NB4 (cell line): Measurements from ENCODE around the gene BIRC7.

Experiments used
- DNase-seq: peaks from one replicate; pipeline ENCODE4 v3.0.0; 2010; ENCODE audit warnings: low read depth
- H3K4me3 ChIP-seq: one replicate; pipeline ENCODE4 v1.5.1; 2011; ENCODE audit warnings: mild to moderate bottlenecking, low read depth, low read length, moderate library complexity
- MYC ChIP-seq: IDR thresholded peaks from 2 replicates; pipeline ENCODE4 v1.6.1; 2011; ENCODE audit warnings: low read depth, low read length
- POLR2A ChIP-seq: IDR thresholded peaks from 2 replicates; pipeline ENCODE4 v1.6.1; 2011; ENCODE audit warnings: mild to moderate bottlenecking; ENCODE audit not compliant: insufficient read length; ENCODE audit errors: extremely low read depth
- TF ChIP-seq, protein P1 (sequence below): IDR thresholded peaks from 2 replicates; pipeline ENCODE4 v1.6.1; 2011; ENCODE audit warnings: low read depth, low read length
- TF ChIP-seq, protein P2 (sequence below): IDR thresholded peaks from one replicate; pipeline ENCODE4 v1.5.1; 2012; ENCODE audit warnings: low read depth, low read length

BIRC7 gene

DNA sequence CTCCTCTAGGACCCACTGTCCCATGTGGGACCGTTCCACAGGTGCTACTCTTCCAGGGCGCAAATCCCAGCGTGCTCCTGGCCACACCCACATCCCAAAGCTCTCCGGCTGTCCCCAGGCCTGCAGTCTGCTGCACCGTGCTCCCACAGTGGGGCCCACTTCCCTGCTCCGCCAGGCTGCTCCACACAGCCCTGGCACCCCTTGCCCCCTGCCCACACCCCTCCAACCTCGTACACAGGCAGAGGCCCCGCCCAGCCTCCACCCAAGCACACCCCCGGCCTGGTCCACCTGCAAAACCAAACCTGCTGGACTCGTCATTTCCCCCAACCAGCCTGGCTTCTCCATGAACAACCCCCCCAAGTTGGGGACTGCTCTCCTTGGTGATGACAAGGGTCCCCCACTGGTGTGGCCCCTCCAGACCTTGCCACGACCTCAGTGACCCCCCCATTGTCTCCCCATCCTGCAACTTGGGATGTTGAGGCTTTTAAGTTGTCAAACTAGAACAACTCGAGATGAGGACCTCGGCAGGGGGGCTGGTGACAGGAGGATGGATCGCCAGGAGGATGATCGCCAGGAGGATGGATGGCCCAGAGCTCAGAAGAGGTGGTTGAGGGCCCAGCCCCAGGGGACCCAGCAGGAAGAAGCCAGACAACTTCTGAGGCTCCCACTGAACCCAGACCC lies 46.9 kb upstream of the BIRC7 start:
- no peak overlapping the region for H3K4me3 ChIP-seq
- DNase-seq = no peak
- TF ChIP-seq, protein P1, sequence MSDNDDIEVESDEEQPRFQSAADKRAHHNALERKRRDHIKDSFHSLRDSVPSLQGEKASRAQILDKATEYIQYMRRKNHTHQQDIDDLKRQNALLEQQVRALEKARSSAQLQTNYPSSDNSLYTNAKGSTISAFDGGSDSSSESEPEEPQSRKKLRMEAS = no peak
- TF ChIP-seq, protein P2, sequence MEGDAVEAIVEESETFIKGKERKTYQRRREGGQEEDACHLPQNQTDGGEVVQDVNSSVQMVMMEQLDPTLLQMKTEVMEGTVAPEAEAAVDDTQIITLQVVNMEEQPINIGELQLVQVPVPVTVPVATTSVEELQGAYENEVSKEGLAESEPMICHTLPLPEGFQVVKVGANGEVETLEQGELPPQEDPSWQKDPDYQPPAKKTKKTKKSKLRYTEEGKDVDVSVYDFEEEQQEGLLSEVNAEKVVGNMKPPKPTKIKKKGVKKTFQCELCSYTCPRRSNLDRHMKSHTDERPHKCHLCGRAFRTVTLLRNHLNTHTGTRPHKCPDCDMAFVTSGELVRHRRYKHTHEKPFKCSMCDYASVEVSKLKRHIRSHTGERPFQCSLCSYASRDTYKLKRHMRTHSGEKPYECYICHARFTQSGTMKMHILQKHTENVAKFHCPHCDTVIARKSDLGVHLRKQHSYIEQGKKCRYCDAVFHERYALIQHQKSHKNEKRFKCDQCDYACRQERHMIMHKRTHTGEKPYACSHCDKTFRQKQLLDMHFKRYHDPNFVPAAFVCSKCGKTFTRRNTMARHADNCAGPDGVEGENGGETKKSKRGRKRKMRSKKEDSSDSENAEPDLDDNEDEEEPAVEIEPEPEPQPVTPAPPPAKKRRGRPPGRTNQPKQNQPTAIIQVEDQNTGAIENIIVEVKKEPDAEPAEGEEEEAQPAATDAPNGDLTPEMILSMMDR = no peak
- no peak for TF ChIP-seq POLR2A

DNA sequence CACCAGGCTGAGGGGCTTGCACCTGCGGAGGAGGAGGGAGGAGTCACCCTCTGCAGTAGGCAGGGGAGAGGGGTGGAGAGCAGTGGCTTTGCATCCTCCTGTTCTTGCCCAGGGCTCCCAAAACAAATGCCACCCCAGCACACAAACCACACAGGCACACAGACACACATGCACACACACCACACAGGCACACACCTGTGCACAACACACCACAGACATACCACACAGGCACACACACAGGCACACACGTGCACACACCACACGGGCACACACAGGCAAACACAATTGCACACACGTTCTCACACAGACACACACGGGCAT lies 46.4 kb upstream of the BIRC7 start:
- no peak for DNase-seq
- TF ChIP-seq POLR2A = no peak
- TF ChIP-seq, protein P1 = no peak
- TF ChIP-seq, protein P2 = no peak
- no peak for TF ChIP-seq MYC
- H3K4me3 ChIP-seq = no peak overlapping the region

DNA sequence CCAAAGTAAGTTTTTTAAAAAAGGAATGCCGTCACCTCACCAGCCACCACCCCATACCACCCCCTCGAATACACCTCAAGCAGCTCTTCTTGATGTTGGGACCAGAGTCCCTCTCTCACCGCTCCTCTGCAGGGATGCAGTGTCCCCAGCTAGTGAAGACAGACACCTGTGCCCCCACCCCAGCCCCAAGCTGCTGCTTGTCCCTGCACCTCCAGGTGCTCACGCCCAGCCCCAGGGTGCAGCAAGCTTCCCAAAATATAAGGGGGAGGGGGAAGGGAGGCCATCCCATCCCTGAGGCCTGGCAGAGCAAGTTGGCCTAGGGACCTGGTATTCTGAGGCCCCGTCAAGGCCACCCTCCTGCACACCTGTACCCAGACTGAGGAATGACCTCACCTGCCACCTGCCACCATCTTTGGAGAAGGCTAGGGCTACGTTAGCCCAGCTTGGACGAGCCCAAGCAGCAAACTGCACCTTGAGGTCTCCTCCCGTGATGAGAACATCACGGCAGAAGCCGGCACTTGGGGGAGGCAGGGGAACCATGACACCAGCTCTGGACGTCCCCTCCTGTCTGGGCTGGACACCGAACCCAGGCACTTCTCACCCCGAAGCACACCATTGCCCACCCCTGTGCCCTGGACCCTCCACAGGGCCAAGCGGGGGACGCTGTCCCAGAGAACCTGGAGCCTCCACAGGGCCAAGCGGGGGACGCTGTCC lies 45.7 kb upstream of the BIRC7 start:
- DNase-seq = no peak
- TF ChIP-seq MYC = no peak
- TF ChIP-seq, protein P1 = no peak
- no peak for TF ChIP-seq POLR2A
- no peak overlapping the region for H3K4me3 ChIP-seq

DNA sequence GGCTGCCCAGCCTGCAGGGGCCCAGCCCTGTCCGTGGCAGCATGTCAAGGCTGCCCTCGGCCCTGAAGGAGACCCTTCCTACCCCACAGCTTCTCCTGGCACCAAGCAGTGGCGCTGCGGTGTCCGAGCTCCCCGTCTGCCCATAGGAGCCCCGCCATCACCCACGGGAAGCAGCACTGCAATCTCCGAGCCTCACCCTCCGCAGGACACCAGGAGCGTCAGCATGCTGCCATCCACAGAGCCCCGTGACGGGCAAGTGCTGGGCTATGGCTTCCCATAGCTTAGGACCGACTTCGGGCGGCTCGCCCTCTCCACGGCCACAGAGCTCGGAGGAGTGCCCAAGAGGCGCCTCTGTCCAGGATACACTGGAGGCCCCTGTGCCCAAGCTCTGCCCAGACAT lies 44.9 kb upstream of the BIRC7 start:
- no peak overlapping the region for H3K4me3 ChIP-seq
- DNase-seq = no peak

DNA sequence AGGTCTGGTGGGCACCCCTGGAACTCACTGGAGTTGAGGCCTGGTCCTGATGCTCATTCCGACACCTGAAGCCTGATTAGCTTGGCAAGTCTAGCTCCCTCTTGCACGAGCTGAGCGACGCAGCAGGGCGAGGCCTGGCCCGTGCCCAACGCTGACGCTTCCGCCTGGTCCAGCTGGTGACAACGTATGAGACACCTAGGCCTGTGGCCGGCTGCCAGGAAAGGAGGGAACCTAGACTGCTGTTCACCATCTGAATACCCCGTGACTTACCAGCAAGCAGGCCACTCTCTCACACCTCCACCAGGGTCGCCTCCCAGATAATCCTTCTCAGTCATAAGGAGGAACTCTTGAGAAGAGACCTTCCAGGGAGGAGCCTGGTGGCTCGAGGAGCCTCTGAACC lies 44.3 kb upstream of the BIRC7 start:
- H3K4me3 ChIP-seq = no peak overlapping the region
- TF ChIP-seq MYC = no peak
- TF ChIP-seq POLR2A = no peak
- TF ChIP-seq, protein P1 = no peak
- TF ChIP-seq, protein P2 = no peak
- DNase-seq = no peak

More for the DNA sequence above, 44.9 kb upstream of the BIRC7 start:
- TF ChIP-seq, protein P1 = no peak
- TF ChIP-seq POLR2A = no peak
- TF ChIP-seq, protein P2 = no peak
- no peak for TF ChIP-seq MYC

DNA sequence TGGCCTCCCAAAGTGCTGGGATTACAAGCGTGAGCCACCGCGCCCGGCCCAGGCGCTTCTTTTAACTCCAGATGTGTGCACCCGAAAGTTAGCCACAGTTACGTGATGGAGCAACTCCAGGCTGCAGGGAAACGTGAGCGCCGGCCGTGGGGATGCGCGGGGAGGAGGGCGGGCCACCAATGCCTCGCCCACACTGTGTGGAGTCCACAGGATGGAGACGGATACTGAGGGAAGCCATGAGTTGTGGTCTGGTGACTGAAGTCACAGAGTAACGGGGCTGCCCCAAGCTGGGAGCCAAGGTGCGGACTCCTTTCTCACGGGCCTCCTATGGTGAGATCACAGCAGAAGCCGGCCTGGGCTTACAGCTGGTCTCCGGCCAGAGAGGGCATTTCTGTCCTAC lies 43.0 kb upstream of the BIRC7 start:
- DNase-seq = no peak
- TF ChIP-seq POLR2A (no peak), MYC (no peak)
- TF ChIP-seq, protein P1 = no peak
- TF ChIP-seq, protein P2 = no peak
- H3K4me3 ChIP-seq = no peak overlapping the region
